Ishikawa (cell line): ENCODE results near the gene SGCE.

Experiments used
- CEBPB ChIP-seq: IDR thresholded peaks from 2 replicates; pipeline ENCODE4 v1.6.1; 2012
- CREB1 ChIP-seq: IDR thresholded peaks from 2 replicates; pipeline ENCODE4 v1.6.1; 2012; ENCODE audit warnings: low read depth
- EGR1 ChIP-seq: IDR thresholded peaks from 2 replicates; pipeline ENCODE4 v1.6.1; 2012
- EP300 ChIP-seq: IDR thresholded peaks from 2 replicates; pipeline ENCODE4 v1.6.1; 2012; ENCODE audit warnings: borderline replicate concordance
- FOXM1 ChIP-seq: IDR thresholded peaks from 2 replicates; pipeline ENCODE4 v1.6.1; 2012; ENCODE audit warnings: low read depth, borderline replicate concordance
- NFIC ChIP-seq: IDR thresholded peaks from 2 replicates; pipeline ENCODE4 v1.6.1; 2012
- RAD21 ChIP-seq: IDR thresholded peaks from 2 replicates; pipeline ENCODE4 v1.6.1; 2012; ENCODE audit warnings: low read depth
- TAF1 ChIP-seq: IDR thresholded peaks from 2 replicates; pipeline ENCODE4 v1.6.1; 2012; ENCODE audit warnings: low read depth, mild to moderate bottlenecking
- TCF12 ChIP-seq: IDR thresholded peaks from 2 replicates; pipeline ENCODE4 v1.6.1; 2012; ENCODE audit warnings: low read depth
- TEAD4 ChIP-seq: IDR thresholded peaks from 2 replicates; pipeline ENCODE4 v1.6.1; 2012
- YY1 ChIP-seq: IDR thresholded peaks from 2 replicates; pipeline ENCODE4 v1.6.1; 2012; ENCODE audit warnings: low read depth
- ZBTB7A ChIP-seq: IDR thresholded peaks from 2 replicates; pipeline ENCODE4 v1.6.1; 2012; ENCODE audit warnings: low read depth
- TF ChIP-seq, protein P1 (sequence below): IDR thresholded peaks from 2 replicates; pipeline ENCODE4 v1.6.1; 2012
- TF ChIP-seq, protein P2 (sequence below): IDR thresholded peaks from 2 replicates; pipeline ENCODE4 v1.6.1; 2012
- TF ChIP-seq, protein P3 (sequence below): IDR thresholded peaks from 2 replicates; pipeline ENCODE4 v1.6.1; 2012; ENCODE audit warnings: low read depth, mild to moderate bottlenecking

The SGCE gene

DNA sequence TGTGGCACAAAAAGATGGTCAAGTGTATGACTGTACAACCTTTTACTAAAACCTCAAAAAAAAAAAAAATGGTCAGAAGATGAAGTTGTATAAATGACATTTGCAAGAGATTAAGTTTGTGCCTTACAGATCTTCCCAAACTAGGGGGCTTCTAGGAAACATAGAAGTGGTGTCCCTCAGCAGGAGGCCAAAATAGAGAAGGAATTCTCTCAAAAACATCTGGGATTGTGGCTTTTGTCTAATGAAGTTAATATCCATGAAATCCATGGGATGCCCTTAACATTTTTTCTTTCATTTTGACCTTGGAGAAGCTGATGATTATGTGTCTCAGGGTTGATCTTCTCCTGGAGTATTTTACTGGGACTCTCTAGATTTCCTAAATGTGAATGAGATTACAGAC lies 84.1 kb downstream of the SGCE start:
- TF ChIP-seq TAF1: no peak
- TF ChIP-seq RAD21: no peak
- no peak for TF ChIP-seq ZBTB7A
- TF ChIP-seq TCF12: no peak
- TF ChIP-seq, protein P1, sequence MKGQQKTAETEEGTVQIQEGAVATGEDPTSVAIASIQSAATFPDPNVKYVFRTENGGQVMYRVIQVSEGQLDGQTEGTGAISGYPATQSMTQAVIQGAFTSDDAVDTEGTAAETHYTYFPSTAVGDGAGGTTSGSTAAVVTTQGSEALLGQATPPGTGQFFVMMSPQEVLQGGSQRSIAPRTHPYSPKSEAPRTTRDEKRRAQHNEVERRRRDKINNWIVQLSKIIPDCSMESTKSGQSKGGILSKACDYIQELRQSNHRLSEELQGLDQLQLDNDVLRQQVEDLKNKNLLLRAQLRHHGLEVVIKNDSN: no peak
- TF ChIP-seq YY1: no peak
- no peak for TF ChIP-seq CREB1
- TF ChIP-seq NFIC: no peak
- TF ChIP-seq, protein P2, sequence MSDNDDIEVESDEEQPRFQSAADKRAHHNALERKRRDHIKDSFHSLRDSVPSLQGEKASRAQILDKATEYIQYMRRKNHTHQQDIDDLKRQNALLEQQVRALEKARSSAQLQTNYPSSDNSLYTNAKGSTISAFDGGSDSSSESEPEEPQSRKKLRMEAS: no peak
- TF ChIP-seq CEBPB: no peak
- TF ChIP-seq, protein P3, sequence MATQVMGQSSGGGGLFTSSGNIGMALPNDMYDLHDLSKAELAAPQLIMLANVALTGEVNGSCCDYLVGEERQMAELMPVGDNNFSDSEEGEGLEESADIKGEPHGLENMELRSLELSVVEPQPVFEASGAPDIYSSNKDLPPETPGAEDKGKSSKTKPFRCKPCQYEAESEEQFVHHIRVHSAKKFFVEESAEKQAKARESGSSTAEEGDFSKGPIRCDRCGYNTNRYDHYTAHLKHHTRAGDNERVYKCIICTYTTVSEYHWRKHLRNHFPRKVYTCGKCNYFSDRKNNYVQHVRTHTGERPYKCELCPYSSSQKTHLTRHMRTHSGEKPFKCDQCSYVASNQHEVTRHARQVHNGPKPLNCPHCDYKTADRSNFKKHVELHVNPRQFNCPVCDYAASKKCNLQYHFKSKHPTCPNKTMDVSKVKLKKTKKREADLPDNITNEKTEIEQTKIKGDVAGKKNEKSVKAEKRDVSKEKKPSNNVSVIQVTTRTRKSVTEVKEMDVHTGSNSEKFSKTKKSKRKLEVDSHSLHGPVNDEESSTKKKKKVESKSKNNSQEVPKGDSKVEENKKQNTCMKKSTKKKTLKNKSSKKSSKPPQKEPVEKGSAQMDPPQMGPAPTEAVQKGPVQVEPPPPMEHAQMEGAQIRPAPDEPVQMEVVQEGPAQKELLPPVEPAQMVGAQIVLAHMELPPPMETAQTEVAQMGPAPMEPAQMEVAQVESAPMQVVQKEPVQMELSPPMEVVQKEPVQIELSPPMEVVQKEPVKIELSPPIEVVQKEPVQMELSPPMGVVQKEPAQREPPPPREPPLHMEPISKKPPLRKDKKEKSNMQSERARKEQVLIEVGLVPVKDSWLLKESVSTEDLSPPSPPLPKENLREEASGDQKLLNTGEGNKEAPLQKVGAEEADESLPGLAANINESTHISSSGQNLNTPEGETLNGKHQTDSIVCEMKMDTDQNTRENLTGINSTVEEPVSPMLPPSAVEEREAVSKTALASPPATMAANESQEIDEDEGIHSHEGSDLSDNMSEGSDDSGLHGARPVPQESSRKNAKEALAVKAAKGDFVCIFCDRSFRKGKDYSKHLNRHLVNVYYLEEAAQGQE: no peak
- TF ChIP-seq EGR1: no peak
- no peak for TF ChIP-seq TEAD4
- no peak for TF ChIP-seq EP300
- no peak for TF ChIP-seq FOXM1

DNA sequence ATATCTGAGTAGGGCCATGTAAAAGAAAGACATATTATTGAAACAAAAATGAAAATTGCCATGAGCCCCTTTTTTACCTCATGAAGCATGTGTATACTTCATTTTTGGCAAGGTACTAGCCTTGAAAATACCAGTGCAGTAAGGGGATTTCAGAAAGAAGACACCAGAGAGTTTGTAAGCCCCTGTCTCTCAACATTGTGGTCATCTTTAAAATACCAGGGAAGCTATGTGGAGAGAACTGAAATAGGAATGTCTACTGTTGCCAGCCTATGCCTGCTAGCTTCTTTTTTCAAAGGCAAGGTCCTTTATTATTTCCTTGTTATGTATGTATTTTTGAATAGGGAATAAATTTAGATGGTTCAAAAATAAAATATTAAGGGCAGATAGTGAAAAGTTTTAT lies 88.5 kb downstream of the SGCE start:
- TF ChIP-seq RAD21: no peak
- TF ChIP-seq EP300: no peak
- no peak for TF ChIP-seq YY1
- TF ChIP-seq TAF1: no peak

DNA sequence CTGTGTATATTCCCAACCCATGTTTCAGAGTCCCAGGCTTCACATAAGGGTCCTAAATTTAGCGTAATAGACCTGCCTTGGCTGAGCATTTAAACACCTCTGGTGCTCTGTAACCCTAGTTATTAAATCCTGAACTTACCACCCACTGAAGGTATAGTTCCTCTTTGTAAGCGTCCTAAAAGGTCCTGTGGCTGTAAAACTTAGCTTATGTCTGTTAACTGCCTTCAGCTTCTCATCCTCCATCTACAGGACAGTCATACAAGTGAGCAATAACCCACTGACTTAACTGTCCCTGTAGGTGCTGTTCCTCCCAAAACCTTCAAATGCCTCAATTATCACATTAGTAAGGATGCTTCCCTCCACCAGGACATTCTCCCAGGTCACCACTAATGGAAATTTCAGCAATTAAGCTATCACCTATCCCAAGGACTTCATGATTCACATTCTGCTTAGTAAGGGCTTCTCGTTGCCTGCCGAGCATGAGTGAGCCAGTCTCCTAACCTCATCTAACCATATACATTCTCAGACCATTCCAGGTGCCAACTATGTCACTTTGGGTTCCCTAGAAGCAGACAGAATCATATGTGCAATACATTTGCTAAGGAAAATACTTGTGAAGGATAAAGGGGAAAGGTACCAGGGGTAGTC lies 90.6 kb downstream of the SGCE start:
- TF ChIP-seq TEAD4 (no peak), NFIC (no peak), CREB1 (no peak), TAF1 (no peak), EP300 (no peak), CEBPB (no peak), ZBTB7A (no peak), TCF12 (no peak), FOXM1 (no peak), EGR1 (no peak), RAD21 (no peak), YY1 (no peak)
- TF ChIP-seq, protein P2: no peak
- TF ChIP-seq, protein P1: no peak
- TF ChIP-seq, protein P3: no peak

DNA sequence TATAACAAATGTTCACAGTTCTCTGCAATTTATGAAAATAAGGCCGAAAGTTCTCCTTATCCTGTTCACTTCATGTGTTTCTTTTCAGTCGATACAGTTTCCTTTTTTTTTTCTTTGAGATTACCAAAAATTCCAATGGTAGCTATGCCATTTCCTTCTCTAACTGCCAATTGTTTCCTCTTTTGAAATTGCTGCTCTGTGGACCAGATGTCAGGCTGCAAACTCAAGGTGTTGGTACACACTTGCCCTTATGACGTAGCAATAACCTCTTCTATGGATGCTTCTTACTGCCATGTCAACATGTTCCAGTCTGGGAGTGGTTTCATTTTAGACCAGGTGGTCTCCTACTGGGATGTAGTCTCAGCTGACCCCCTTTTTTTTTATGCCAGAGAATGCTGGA lies 93.4 kb downstream of the SGCE start:
- no peak for TF ChIP-seq TEAD4
- no peak for TF ChIP-seq EGR1
- TF ChIP-seq, protein P2: no peak
- TF ChIP-seq, protein P1: no peak
- no peak for TF ChIP-seq TAF1
- TF ChIP-seq ZBTB7A: no peak
- TF ChIP-seq TCF12: no peak

DNA sequence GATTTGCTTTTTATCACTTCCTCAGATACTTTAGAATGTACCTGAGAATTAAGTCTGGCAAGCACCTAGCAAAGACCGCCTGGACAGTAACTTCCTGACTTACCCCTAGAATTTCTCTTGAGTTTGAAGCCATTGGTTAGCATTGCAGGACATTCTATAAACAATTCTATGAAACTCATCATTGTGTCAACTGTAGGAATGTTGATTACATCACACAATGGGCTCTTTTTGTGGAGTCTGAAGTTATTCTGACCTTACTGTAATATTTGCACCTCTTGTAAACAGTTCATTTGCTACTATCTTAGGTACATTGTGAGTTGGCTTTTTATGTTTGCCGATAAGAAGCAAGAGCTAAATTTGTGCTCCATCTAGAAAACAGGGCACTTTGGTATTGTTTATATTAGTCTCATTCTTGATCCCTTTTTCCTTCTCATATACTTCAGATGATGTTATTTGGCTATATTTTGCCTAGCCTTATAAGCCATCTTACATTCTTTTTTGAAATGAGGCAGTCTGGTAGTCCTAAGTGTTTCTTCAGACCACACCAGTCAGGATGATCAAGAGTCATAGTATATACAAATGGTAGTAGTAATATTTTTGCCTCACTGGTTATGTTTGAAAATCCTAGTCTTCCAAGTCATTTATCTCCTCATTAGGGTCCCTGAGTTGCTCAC lies 94.0 kb downstream of the SGCE start:
- TF ChIP-seq, protein P2: no peak
- TF ChIP-seq, protein P3: no peak
- TF ChIP-seq TEAD4: no peak
